Panc1 (cell line): Measurements from ENCODE around the gene DYDC1. TPM values are rescaled to one million over a fixed set of nuclear protein-coding genes. Genes with fewer than 3 reads are reported as not detected.

ENCODE experiments used
- ATAC-seq: fragments of 200-7000 bp; cut with Tn5 transposase; 2 replicates; pipeline ENCODE4 v1.9.1; 2020; ENCODE audit warnings: mild to moderate bottlenecking, moderate library complexity
- BruUV-seq: library from RNA; stranded (reverse); fragments of 400-500 nt; replicated peaks from 2 replicates; lab custom pipeline; 2021; lab: Mats Ljungman, UMichigan
- CTCF ChIA-PET: fragments of 300-600 bp; sonication (Branson Sonifier 250); formaldehyde crosslinking; loops from one replicate; lab custom pipeline; 2022; ENCODE audit warnings: antibody characterized with exemption; lab: Charles Lee
- POLR2A ChIA-PET: fragments of 300-600 bp; sonication (Branson Sonifier 250); formaldehyde crosslinking; loops from one replicate; lab custom pipeline; 2022; ENCODE audit warnings: antibody characterized with exemption; lab: Charles Lee
- DNase-seq: peaks from one replicate; pipeline ENCODE4 v3.0.0-alpha.2; 2010; ENCODE audit warnings: low read depth, low spot score
- H3K27ac ChIP-seq: 2 replicates; pipeline ENCODE4 v1.5.1; 2011; ENCODE audit warnings: mild to moderate bottlenecking, low read length, inconsistent platforms
- H3K27me3 ChIP-seq: fragments of 200-500 bp; sonication (Bioruptor generic); 2 replicates; pipeline ENCODE4 v1.6.0; 2014; ENCODE audit warnings: low read length, inconsistent platforms; ENCODE audit not compliant: control insufficient read depth, insufficient read depth
- H3K36me3 ChIP-seq: fragments of 200-500 bp; sonication (Bioruptor generic); 2 replicates; pipeline ENCODE4 v1.5.1; 2014; ENCODE audit warnings: inconsistent platforms, mild to moderate bottlenecking, low read length, moderate library complexity; ENCODE audit not compliant: control insufficient read depth, insufficient read depth
- H3K4me1 ChIP-seq: 2 replicates; pipeline ENCODE4 v1.5.1; 2011; ENCODE audit warnings: inconsistent platforms, mild to moderate bottlenecking, low read length, moderate library complexity; ENCODE audit not compliant: control insufficient read depth, insufficient read depth
- H3K4me3 ChIP-seq, 2 experiments: 2 replicates each; pipeline ENCODE4 v1.5.1; 2011 to 2012; ENCODE audit warnings: low read depth in 2 of 2, low read length in 2 of 2, mild to moderate bottlenecking in 2 of 2, inconsistent platforms in 1 of 2, moderate library complexity in 1 of 2
- H3K9me3 ChIP-seq: fragments of 200-500 bp; sonication (Bioruptor generic); 2 replicates; pipeline ENCODE4 v1.5.1; 2014; ENCODE audit warnings: low read depth, mild to moderate bottlenecking, inconsistent platforms, low read length, moderate library complexity; ENCODE audit not compliant: control insufficient read depth, insufficient read depth
- POLR2AphosphoS5 ChIP-seq: IDR thresholded peaks from 2 replicates; pipeline ENCODE4 v1.6.1; 2012; ENCODE audit warnings: mild to moderate bottlenecking, low read depth, low read length, moderate library complexity
- SIN3A ChIP-seq: IDR thresholded peaks from 2 replicates; pipeline ENCODE4 v1.6.1; 2012; ENCODE audit warnings: low read depth, mild to moderate bottlenecking, low read length, moderate library complexity, borderline replicate concordance; ENCODE audit not compliant: insufficient read depth
- TCF7L2 ChIP-seq: IDR thresholded peaks from 2 replicates; pipeline ENCODE4 v1.6.1; 2011; ENCODE audit warnings: mild to moderate bottlenecking, low read depth, low read length, inconsistent platforms
- in situ Hi-C: cut with HindIII; loops from 2 replicates; pipeline ENCODE4 v1.10.0; 2016; ENCODE audit warnings: low sequenced_read_pairs, low pct_unique_long_range_greater_than_20kb
- intact Hi-C: fragments of 100-400 bp; cut with micrococcal nuclease; formaldehyde crosslinking; loops from one replicate; pipeline ENCODE4 v1.10.0; 2022; ENCODE audit not compliant: unreplicated experiment
- total RNA-seq: library from RNA; stranded (reverse); gene quantifications from one replicate; pipeline ENCODE4 v1.2.1, GENCODE V29; 2021; ENCODE audit not compliant: unreplicated experiment
- TF ChIP-seq, protein P1 (sequence below), 2 experiments: IDR thresholded peaks; 2 replicates each; pipeline ENCODE4 v1.6.1; 2011 to 2012; ENCODE audit warnings: low read depth in 2 of 2, control low read depth in 1 of 2, low read length in 1 of 2, mild to moderate bottlenecking in 1 of 2, moderate library complexity in 1 of 2; ENCODE audit not compliant: insufficient read depth in 1 of 2
- TF ChIP-seq, protein P2 (sequence below): fragments of 450-650 bp; IDR thresholded peaks from 2 replicates; pipeline ENCODE4 v1.5.1; 2017; ENCODE audit warnings: mild to moderate bottlenecking

Gene DYDC1
- total RNA-seq, 1 experiment from 2014 or later: not detected

DNA sequence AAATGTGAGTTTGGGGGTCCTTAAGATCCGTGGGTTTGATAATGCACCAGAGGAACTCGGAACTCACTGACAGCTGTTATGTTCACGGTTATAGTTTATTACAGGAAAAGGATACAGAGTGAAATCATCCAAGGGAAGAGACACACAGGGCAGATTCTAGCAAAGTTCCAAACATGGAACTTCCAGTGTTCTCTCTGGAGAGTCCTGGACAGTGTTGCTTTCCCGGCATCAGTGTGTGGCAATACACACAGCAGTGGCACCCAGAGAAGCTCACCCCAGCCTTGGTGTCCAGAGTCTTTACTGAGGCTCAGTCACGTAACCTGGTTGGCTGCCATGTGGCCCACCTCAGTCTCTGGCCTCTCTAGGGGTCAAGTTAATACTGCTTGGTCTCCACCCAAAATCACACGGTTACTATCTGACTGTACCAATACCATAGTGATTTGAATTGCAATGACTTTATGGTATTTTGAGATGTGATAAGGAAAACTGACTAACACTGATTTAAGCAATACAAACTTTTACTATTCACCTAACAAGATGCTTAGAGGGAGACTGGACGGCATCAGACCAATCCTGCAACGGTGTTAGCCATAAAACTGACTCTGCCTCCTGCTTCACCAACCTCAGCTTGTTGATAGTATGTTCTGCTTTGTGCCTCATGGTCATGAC lies 43.7 kb upstream of the DYDC1 start:
- Histone ChIP-seq H3K4me1 (no peaks in the 10 kb centered on the region), H3K9me3 (no peaks in the 10 kb centered on the region), H3K27ac (no peak overlapping the region), H3K4me3 (no peak overlapping the region), H3K36me3 (no peaks in the 10 kb centered on the region), H3K27me3 (no peaks in the 10 kb centered on the region)
- POLR2A ChIA-PET: no interaction called here
- intact Hi-C loops: no loop called here
- in situ Hi-C loops: no loop called here
- ATAC-seq (no peak), DNase-seq (no peak)
- BruUV-seq: no TSS peak
- CTCF ChIA-PET: no interaction called here
- TF ChIP-seq POLR2AphosphoS5 (no peak), SIN3A (no peak), TCF7L2 (no peak)
- TF ChIP-seq, protein P1, sequence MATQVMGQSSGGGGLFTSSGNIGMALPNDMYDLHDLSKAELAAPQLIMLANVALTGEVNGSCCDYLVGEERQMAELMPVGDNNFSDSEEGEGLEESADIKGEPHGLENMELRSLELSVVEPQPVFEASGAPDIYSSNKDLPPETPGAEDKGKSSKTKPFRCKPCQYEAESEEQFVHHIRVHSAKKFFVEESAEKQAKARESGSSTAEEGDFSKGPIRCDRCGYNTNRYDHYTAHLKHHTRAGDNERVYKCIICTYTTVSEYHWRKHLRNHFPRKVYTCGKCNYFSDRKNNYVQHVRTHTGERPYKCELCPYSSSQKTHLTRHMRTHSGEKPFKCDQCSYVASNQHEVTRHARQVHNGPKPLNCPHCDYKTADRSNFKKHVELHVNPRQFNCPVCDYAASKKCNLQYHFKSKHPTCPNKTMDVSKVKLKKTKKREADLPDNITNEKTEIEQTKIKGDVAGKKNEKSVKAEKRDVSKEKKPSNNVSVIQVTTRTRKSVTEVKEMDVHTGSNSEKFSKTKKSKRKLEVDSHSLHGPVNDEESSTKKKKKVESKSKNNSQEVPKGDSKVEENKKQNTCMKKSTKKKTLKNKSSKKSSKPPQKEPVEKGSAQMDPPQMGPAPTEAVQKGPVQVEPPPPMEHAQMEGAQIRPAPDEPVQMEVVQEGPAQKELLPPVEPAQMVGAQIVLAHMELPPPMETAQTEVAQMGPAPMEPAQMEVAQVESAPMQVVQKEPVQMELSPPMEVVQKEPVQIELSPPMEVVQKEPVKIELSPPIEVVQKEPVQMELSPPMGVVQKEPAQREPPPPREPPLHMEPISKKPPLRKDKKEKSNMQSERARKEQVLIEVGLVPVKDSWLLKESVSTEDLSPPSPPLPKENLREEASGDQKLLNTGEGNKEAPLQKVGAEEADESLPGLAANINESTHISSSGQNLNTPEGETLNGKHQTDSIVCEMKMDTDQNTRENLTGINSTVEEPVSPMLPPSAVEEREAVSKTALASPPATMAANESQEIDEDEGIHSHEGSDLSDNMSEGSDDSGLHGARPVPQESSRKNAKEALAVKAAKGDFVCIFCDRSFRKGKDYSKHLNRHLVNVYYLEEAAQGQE (IDR thresholded peaks at IDR 0.05; ENCODE audit: insufficient read depth in 1 of 2, low read depth in 2 of 2, low read length in 1 of 2): no peak
- TF ChIP-seq, protein P2, sequence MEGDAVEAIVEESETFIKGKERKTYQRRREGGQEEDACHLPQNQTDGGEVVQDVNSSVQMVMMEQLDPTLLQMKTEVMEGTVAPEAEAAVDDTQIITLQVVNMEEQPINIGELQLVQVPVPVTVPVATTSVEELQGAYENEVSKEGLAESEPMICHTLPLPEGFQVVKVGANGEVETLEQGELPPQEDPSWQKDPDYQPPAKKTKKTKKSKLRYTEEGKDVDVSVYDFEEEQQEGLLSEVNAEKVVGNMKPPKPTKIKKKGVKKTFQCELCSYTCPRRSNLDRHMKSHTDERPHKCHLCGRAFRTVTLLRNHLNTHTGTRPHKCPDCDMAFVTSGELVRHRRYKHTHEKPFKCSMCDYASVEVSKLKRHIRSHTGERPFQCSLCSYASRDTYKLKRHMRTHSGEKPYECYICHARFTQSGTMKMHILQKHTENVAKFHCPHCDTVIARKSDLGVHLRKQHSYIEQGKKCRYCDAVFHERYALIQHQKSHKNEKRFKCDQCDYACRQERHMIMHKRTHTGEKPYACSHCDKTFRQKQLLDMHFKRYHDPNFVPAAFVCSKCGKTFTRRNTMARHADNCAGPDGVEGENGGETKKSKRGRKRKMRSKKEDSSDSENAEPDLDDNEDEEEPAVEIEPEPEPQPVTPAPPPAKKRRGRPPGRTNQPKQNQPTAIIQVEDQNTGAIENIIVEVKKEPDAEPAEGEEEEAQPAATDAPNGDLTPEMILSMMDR: no peak

DNA sequence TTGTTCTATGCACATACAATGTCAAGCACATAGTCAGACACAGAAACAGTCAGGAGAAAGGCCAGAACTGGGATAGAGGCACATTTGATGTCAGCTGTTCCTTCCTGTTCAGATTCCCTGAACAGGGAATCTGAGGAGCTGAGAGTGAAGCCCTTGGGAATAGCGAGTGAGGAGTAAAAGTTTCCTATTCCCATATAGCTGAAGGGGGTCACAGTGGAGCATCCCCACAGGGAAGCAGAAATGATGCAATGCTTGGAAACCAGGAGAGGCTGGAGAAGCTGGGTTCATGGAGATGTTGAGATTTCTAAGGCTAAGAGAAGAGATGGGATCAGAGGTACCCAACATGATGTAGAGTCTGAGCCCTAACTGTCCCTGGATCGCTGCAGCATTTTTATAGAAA lies 40.5 kb upstream of the DYDC1 start:
- in situ Hi-C loops: no loop called here
- DNase-seq (no peak), ATAC-seq (no peak)
- no peaks in the 10 kb centered on the region for H3K9me3 ChIP-seq
- intact Hi-C loops: no loop called here
- POLR2A ChIA-PET: interaction anchor here (0.6 kb wide), 1 partner anchor 11 kb away, joined by 13 read pairs; no protein-coding TSS in a partner anchor
- TF ChIP-seq TCF7L2 (no peak), POLR2AphosphoS5 (no peak), SIN3A (no peak)
- TF ChIP-seq, protein P2: no peak
- TF ChIP-seq, protein P1 (IDR thresholded peaks at IDR 0.05; ENCODE audit: insufficient read depth in 1 of 2, low read depth in 2 of 2, low read length in 1 of 2): no peak
- no peak overlapping the region for H3K27ac ChIP-seq
- no peaks in the 10 kb centered on the region for H3K4me1 ChIP-seq
- CTCF ChIA-PET: no interaction called here
- H3K27me3 ChIP-seq: no peaks in the 10 kb centered on the region
- H3K36me3 ChIP-seq: no peaks in the 10 kb centered on the region
- no peak overlapping the region for H3K4me3 ChIP-seq
- BruUV-seq: no TSS peak
